Measurements from ENCODE around the gene SRPX2.
"Not testable (repeated sequence)": the region's sequence is repeated elsewhere in the genome, so short reads cannot be mapped to it uniquely, and the experiment has no call there.

Gene SRPX2

GRCh38 chrX:100696699-100697351 is 52.8 kb downstream of the SRPX2 start:
- DNase-seq (ENCODE audit: low read depth in 2 of 2): no peak

- DNase-seq (ENCODE audit: low read depth in 2 of 2): no peak
These were observed 54.6 kb downstream of the SRPX2 start for GRCh38 chrX:100698551-100698950.

GRCh38 chrX:100700809-100701208 is 56.8 kb downstream of the SRPX2 start:
- DNase-seq (ENCODE audit: low read depth in 2 of 2): no peak

GRCh38 chrX:100704581-100705203 is 60.7 kb downstream of the SRPX2 start:
- no peak for DNase-seq (ENCODE audit: low read depth in 2 of 2)

- no peak for DNase-seq (ENCODE audit: low read depth in 2 of 2)
These were observed 66.8 kb downstream of the SRPX2 start for GRCh38 chrX:100710816-100711215.

GRCh38 chrX:100717363-100717762 is 73.4 kb downstream of the SRPX2 start:
- DNase-seq (ENCODE audit: low read depth in 2 of 2): no peak

- DNase-seq (ENCODE audit: low read depth in 2 of 2): no peak
These were observed 75.1 kb downstream of the SRPX2 start for GRCh38 chrX:100719139-100719538.

GRCh38 chrX:100720301-100720700 is 76.3 kb downstream of the SRPX2 start:
- no peak for DNase-seq (ENCODE audit: low read depth in 2 of 2)

- DNase-seq (ENCODE audit: low read depth in 2 of 2): no peak
These were observed 77.3 kb downstream of the SRPX2 start for GRCh38 chrX:100721328-100721727.

- not testable (repeated sequence) for DNase-seq (ENCODE audit: low read depth in 2 of 2)
These were observed 80.0 kb downstream of the SRPX2 start for GRCh38 chrX:100724006-100724405.

Measured in stimulated activated CD8-positive, alpha-beta memory T cell treated with anti-CD3 and anti-CD28 coated beads, Interleukin-7, amount 100 ng/mL, for 1 hour (primary cell).